Occipital lobe (tissue), 2 donors: ENCODE results near the gene BTBD16. TPM values are rescaled to one million over a fixed set of nuclear protein-coding genes. Genes with fewer than 3 reads are reported as not detected.

Source experiments
- DNase-seq: peaks from one replicate; lab custom pipeline; 2025; lab: John Stamatoyannopoulos, UW
- total RNA-seq: library from RNA; depleted of rRNA; stranded (reverse); fragments of >200 nt; gene quantifications from one replicate; pipeline ENCODE4 v1.2.3, GENCODE V29; 2014

Gene BTBD16
- total RNA-seq, 1 donor from 2014 or later: not detected

- DNase-seq: no peak
Observed at GRCh38 chr10:122311716-122312115, 40.6 kb downstream of the BTBD16 start.

GRCh38 chr10:122316224-122316884 lies 45.3 kb downstream of the BTBD16 start:
- no peak for DNase-seq

GRCh38 chr10:122321960-122322359 lies 50.9 kb downstream of the BTBD16 start:
- DNase-seq: no peak

GRCh38 chr10:122323189-122323588 lies 52.1 kb downstream of the BTBD16 start:
- no peak for DNase-seq

- DNase-seq: no peak
Observed at GRCh38 chr10:122323941-122324675, 53.0 kb downstream of the BTBD16 start.

GRCh38 chr10:122325235-122325634 lies 54.1 kb downstream of the BTBD16 start:
- DNase-seq: no peak

GRCh38 chr10:122326385-122326784 lies 55.3 kb downstream of the BTBD16 start:
- DNase-seq: no peak

GRCh38 chr10:122326806-122327205 lies 55.7 kb downstream of the BTBD16 start:
- DNase-seq: no peak

- DNase-seq: no peak
Observed at GRCh38 chr10:122327237-122328206, 56.4 kb downstream of the BTBD16 start.

- no peak for DNase-seq
Observed at GRCh38 chr10:122328676-122329075, 57.6 kb downstream of the BTBD16 start.

GRCh38 chr10:122329416-122329815 lies 58.3 kb downstream of the BTBD16 start:
- DNase-seq: no peak

- DNase-seq: no peak
Observed at GRCh38 chr10:122331100-122331499, 60.0 kb downstream of the BTBD16 start.

GRCh38 chr10:122331615-122332446 lies 60.7 kb downstream of the BTBD16 start:
- no peak for DNase-seq

GRCh38 chr10:122333037-122333436 lies 61.9 kb downstream of the BTBD16 start:
- no peak for DNase-seq

- no peak for DNase-seq
Observed at GRCh38 chr10:122336332-122336731, 65.2 kb downstream of the BTBD16 start.

- no peak for DNase-seq
Observed at GRCh38 chr10:122336961-122337360, 65.9 kb downstream of the BTBD16 start.

- no peak for DNase-seq
Observed at GRCh38 chr10:122338609-122339441, 67.7 kb downstream of the BTBD16 start.

- no peak for DNase-seq
Observed at GRCh38 chr10:122341141-122341810, 70.2 kb downstream of the BTBD16 start.
